Measurements from ENCODE around the gene ZNF263.

Gene ZNF263

DNA sequence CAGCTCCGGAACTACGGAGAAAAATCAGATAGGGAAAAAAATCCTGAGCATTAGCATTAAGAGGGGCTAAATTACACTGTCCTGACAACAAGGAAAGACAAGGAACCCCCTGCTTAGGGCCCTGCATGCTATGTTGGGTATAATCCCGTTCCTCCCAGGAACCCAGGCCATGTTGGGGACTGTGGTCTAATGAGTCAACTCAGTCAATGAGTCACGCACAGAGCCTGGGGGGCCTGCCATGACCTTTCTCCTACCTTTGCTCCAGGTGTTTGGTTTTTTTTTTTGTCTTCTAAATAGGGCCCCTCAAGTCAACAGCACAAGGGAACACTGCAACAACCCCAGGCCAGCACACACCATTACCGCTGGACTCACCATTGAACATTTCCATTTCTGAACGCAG lies 39.4 kb upstream of the ZNF263 start:
- no peak overlapping the region for H3K4me3 ChIP-seq (ENCODE audit: low read depth, low read length)
- TF ChIP-seq, protein P1, sequence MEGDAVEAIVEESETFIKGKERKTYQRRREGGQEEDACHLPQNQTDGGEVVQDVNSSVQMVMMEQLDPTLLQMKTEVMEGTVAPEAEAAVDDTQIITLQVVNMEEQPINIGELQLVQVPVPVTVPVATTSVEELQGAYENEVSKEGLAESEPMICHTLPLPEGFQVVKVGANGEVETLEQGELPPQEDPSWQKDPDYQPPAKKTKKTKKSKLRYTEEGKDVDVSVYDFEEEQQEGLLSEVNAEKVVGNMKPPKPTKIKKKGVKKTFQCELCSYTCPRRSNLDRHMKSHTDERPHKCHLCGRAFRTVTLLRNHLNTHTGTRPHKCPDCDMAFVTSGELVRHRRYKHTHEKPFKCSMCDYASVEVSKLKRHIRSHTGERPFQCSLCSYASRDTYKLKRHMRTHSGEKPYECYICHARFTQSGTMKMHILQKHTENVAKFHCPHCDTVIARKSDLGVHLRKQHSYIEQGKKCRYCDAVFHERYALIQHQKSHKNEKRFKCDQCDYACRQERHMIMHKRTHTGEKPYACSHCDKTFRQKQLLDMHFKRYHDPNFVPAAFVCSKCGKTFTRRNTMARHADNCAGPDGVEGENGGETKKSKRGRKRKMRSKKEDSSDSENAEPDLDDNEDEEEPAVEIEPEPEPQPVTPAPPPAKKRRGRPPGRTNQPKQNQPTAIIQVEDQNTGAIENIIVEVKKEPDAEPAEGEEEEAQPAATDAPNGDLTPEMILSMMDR (IDR thresholded peaks at IDR 0.05; ENCODE audit: insufficient read depth, low read depth, low read length, missing control alignments) = no peak
- no peak for DNase-seq (ENCODE audit: low read depth)

DNA sequence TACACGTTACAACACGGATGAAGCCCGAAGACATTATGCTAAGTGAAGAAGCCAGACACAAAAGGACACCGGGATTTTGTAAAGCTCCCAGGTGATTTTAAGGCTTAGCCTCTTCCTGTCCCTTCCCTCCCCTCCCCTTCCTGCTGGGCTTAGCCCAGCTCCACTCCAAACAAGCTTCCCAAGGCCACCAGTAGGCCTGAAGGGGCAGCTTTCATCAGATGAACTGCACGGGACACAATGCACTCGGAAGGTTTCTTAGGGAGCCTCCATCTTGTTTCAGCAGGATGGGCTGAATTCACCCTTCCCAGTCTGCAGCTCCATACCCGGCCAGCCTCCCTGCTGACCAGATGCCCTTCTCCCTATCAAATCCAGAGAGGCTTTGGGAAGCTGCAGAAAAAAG lies 37.3 kb upstream of the ZNF263 start:
- TF ChIP-seq, protein P1 (IDR thresholded peaks at IDR 0.05; ENCODE audit: insufficient read depth, low read depth, low read length, missing control alignments) = no peak
- H3K4me3 ChIP-seq (ENCODE audit: low read depth, low read length) = no peak overlapping the region
- DNase-seq (ENCODE audit: low read depth) = no peak

DNA sequence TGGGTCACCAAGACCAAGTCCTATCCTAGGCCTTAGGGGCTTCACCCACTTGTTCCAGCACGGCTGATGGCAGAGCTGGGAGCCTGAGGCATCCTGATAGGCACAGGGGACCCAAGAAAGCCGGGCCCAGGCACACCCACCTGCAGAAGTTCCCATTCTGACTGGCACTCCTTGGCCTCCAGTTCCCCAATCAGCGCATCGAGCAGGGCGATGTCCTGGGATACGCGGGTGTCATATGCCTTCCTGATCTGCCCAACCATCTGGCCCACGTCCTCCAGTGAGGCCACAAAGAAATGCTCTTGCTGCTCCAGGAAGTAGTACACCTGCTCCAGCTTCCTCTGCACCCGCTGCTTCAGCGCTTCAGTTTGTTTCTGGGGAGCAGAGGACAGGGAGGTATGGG lies 36.4 kb upstream of the ZNF263 start:
- TF ChIP-seq, protein P1 (IDR thresholded peaks at IDR 0.05; ENCODE audit: insufficient read depth, low read depth, low read length, missing control alignments) = no peak
- DNase-seq (ENCODE audit: low read depth) = no peak
- H3K4me3 ChIP-seq (ENCODE audit: low read depth, low read length) = no peak overlapping the region

DNA sequence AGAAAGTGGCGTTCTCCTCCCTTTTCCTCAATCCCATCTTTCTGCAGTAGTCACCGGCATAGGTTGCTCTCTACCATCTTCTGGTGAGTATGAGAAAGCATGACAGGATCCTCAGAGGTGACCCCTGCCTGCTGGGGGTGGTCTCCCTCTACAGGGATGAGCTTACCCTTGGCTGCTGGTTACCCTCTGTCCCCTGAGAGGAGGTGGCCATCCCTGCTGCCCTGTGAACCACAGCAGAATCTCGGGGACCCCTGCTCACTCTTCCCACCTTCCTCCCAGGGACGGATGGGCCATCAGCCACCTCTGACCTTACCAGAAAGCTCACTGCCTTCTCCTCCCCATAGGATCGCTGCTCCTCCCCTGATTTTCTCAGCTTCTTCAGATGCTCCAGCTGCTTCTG lies 34.7 kb upstream of the ZNF263 start:
- TF ChIP-seq, protein P1 (IDR thresholded peaks at IDR 0.05; ENCODE audit: insufficient read depth, low read depth, low read length, missing control alignments) = no peak

DNA sequence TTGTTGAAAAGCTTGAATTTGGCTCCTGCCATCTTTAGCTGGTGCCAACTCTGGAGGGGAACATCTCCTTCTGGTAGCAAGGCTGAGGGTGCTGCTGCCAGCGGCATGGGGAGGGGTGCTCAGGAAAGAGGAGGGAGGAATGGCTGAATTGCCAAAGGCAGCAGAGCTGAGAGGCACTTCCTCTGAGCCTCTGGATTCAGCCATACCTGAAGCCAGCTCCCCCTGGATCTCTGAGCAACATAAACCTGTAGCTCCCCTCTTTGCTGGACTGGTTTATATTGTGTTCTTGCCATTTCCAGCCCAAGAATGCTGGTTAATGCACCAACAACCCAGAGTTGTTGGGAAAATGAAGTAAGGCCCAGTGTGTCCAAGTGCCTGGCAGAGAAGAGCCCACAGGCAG lies 34.3 kb upstream of the ZNF263 start:
- H3K4me3 ChIP-seq (ENCODE audit: low read depth, low read length) = no peak overlapping the region
- no peak for DNase-seq (ENCODE audit: low read depth)
- TF ChIP-seq, protein P1 (IDR thresholded peaks at IDR 0.05; ENCODE audit: insufficient read depth, low read depth, low read length, missing control alignments) = no peak

More for the DNA sequence above, 34.7 kb upstream of the ZNF263 start:
- no peak overlapping the region for H3K4me3 ChIP-seq (ENCODE audit: low read depth, low read length)
- DNase-seq (ENCODE audit: low read depth) = no peak

DNA sequence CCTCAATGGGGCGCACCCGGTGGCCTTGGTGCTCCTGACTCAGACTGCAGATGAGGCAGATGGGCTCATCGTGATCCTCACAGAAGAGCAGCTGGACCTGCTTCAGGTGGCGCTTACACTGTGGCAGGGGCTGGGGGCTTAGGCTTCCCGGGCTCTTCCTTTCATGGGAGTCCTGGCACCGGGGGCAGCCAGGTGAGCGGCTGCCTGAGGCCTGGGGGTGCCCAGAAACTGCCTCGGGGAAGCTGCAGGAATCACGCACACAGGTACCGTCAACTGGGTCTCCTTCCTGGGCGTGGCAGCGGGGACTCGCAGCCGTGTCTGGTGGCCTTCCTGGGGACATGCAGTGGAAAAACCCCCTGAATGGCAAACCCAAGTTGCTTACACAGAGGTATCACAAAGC lies 33.8 kb upstream of the ZNF263 start:
- H3K4me3 ChIP-seq (ENCODE audit: low read depth, low read length) = no peak overlapping the region
- TF ChIP-seq, protein P1 (IDR thresholded peaks at IDR 0.05; ENCODE audit: insufficient read depth, low read depth, low read length, missing control alignments) = no peak
- DNase-seq (ENCODE audit: low read depth) = no peak

DNA sequence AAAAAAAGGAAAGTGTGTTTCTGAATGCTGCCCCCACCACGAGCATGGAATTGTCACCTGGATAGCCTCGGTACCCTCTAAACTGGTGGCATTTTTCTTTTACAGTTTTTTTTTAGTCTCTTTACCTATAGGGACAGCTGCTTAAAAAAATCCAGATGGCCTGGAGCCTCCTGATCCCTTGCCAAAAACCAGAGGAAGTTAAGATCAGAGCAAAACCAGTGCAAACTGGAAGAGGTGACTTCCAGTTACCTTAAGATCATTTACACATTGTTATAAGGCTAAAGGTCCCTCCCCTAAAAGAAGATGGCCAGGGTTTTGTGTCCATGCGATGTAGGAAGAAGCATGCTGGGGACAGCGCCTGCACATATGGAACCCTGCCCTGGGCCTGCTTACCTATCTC lies 30.3 kb upstream of the ZNF263 start:
- TF ChIP-seq, protein P1 (IDR thresholded peaks at IDR 0.05; ENCODE audit: insufficient read depth, low read depth, low read length, missing control alignments) = no peak

More for the DNA sequence above, 30.3 kb upstream of the ZNF263 start:
- H3K4me3 ChIP-seq (ENCODE audit: low read depth, low read length) = no peak overlapping the region
- no peak for DNase-seq (ENCODE audit: low read depth)

Data from GM12865 (cell line).